PFSK-1 (cell line): ENCODE results near the gene GIT2.

Source experiments
- FOXP2 ChIP-seq: optimal IDR thresholded peaks from 2 replicates; pipeline ENCODE3; 2011; ENCODE audit warnings: borderline replicate concordance, control low read depth, inconsistent platforms; ENCODE audit not compliant: insufficient read depth; ENCODE audit errors: extremely low read length, extremely low read depth
- POLR2AphosphoS5 ChIP-seq: IDR thresholded peaks from 2 replicates; pipeline ENCODE4 v1.6.1; 2012; ENCODE audit warnings: low read depth, mild to moderate bottlenecking, control low read depth, low read length, moderate library complexity
- SIN3A ChIP-seq: IDR thresholded peaks from 2 replicates; pipeline ENCODE4 v1.6.1; 2012; ENCODE audit warnings: mild to moderate bottlenecking, low read length, moderate library complexity, borderline replicate concordance; ENCODE audit not compliant: insufficient read depth
- TAF1 ChIP-seq: IDR thresholded peaks from 2 replicates; pipeline ENCODE4 v1.6.1; 2012; ENCODE audit warnings: low read length, control low read depth, borderline replicate concordance; ENCODE audit not compliant: insufficient read depth
- TF ChIP-seq, protein P1 (sequence below), 2 experiments: IDR thresholded peaks; 2 replicates each; pipeline versions ENCODE4 v1.6.1 to v1.8.0; 2011 to 2012; ENCODE audit warnings: low read depth in 2 of 2, low read length in 2 of 2, control low read depth in 1 of 2, inconsistent platforms in 1 of 2, mild to moderate bottlenecking in 1 of 2, moderate library complexity in 1 of 2; ENCODE audit not compliant: insufficient read depth in 1 of 2

The GIT2 gene

DNA sequence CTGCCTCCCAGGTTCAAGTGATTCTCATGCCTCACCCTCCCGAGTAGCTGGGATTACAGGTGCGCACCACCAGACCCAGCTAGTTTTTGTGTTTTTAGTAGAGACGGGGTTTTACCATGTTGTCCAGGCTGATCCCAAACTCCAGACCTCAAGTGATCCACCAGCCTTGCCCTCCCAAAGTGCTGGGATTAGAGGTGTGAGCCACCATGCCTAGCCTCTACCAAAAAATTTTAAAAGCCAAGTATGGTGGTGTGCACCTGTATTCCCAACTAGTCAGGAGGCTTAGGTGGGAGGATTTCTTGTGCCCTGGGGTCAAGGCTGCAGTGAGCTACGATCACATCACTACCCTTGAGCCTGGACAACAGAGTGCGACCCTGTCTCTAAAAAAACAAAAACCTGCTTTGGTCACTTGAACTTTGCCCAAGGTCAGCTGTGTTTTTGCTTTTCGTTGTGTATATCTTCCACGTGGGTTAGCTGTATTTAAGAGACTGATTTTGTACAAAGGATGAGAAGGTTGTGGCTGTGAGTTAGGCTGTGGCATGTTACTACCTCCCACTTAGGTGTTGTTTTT is 39.5 kb upstream of the GIT2 start:
- no peak for TF ChIP-seq TAF1
- no peak for TF ChIP-seq FOXP2
- TF ChIP-seq, protein P1, sequence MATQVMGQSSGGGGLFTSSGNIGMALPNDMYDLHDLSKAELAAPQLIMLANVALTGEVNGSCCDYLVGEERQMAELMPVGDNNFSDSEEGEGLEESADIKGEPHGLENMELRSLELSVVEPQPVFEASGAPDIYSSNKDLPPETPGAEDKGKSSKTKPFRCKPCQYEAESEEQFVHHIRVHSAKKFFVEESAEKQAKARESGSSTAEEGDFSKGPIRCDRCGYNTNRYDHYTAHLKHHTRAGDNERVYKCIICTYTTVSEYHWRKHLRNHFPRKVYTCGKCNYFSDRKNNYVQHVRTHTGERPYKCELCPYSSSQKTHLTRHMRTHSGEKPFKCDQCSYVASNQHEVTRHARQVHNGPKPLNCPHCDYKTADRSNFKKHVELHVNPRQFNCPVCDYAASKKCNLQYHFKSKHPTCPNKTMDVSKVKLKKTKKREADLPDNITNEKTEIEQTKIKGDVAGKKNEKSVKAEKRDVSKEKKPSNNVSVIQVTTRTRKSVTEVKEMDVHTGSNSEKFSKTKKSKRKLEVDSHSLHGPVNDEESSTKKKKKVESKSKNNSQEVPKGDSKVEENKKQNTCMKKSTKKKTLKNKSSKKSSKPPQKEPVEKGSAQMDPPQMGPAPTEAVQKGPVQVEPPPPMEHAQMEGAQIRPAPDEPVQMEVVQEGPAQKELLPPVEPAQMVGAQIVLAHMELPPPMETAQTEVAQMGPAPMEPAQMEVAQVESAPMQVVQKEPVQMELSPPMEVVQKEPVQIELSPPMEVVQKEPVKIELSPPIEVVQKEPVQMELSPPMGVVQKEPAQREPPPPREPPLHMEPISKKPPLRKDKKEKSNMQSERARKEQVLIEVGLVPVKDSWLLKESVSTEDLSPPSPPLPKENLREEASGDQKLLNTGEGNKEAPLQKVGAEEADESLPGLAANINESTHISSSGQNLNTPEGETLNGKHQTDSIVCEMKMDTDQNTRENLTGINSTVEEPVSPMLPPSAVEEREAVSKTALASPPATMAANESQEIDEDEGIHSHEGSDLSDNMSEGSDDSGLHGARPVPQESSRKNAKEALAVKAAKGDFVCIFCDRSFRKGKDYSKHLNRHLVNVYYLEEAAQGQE (IDR thresholded peaks at IDR 0.05; ENCODE audit: insufficient read depth in 1 of 2, low read depth in 2 of 2, low read length in 2 of 2) = no peak
- no peak for TF ChIP-seq SIN3A
- TF ChIP-seq POLR2AphosphoS5 = no peak

DNA sequence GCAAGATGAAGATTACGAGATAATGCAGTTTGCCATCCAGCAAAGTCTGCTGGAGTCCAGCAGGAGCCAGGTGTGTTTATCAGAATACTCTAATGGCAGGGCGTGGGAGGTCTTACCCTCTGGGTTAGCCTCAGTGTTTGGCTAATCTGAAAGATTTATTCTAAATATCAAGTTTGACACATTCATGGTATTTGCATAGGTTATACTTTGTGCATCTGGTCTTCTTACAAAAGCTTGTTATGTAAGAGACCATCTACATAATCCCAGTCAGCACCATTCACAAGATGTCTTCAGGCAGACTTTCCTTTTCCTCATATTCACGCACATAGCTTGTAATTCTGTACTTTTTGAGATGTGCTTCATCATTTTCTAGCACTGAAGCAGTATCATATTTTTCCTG is 37.7 kb upstream of the GIT2 start:
- TF ChIP-seq POLR2AphosphoS5 = no peak
- TF ChIP-seq FOXP2 = no peak
- TF ChIP-seq, protein P1 (IDR thresholded peaks at IDR 0.05; ENCODE audit: insufficient read depth in 1 of 2, low read depth in 2 of 2, low read length in 2 of 2) = no peak
- TF ChIP-seq SIN3A = no peak
- no peak for TF ChIP-seq TAF1

DNA sequence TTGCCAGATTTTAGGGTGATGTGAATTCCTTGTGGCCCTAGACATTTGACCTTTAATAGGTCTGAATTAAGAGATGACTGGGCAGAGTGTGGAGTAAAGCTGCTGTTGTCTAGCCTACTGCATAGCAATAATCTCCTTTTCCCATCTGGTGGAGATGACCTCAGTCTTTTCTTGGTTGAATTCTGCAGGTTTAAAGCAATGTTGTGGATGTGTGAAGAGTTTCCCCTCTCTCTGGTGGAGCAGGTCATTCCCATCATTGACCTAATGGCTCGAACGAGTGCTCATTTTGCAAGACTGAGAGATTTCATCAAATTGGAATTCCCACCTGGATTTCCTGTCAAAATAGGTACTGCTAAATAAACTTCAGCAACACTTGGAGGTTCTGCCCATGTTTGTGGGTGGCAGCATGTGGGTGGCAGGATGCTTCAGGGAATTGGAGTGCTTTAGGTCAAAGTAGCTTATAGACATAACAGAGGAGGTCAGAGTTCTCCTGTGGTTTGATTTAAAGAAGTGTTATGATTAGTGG is 33.2 kb upstream of the GIT2 start:
- TF ChIP-seq POLR2AphosphoS5 (no peak), SIN3A (no peak), FOXP2 (no peak), TAF1 (no peak)
- TF ChIP-seq, protein P1 (IDR thresholded peaks at IDR 0.05; ENCODE audit: insufficient read depth in 1 of 2, low read depth in 2 of 2, low read length in 2 of 2) = no peak

DNA sequence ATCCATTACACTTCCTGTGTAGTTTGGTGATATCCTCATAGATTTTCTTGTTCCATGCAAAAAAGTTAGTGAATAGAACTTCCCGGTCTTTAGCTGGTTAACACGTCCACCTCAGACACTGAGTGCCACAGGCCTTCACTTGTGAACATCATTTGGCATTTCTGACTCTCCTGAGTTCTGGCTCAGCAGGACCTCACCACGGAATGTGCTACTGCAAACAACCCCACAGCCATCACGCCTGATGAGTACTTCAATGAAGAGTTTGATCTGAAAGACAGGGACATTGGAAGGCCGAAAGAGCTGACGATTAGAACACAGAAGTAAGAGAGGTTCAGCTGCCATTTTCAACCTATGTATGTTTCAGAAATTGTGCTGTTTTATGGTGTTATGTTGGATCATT is 32.2 kb upstream of the GIT2 start:
- TF ChIP-seq POLR2AphosphoS5 (no peak), FOXP2 (no peak), SIN3A (no peak), TAF1 (no peak)
- TF ChIP-seq, protein P1 (IDR thresholded peaks at IDR 0.05; ENCODE audit: insufficient read depth in 1 of 2, low read depth in 2 of 2, low read length in 2 of 2) = no peak

DNA sequence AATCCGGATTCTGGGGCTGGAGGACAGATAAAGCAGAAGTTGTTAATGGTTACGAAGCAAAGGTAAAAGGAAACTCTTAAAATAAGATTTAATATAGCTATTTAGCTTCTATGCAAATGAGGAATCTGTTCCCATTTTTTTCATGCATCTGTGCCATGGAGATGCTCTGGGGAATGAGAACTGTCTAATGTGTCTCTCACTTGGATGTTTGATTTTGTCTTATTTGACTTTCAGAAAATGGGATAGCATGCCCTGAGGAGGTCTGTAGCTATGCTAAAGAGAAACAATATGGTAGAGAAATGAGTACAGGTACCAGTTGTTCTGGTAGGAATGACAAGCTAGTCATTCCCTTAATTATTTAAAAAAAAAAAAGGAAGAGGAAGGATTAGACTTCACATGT is 27.9 kb upstream of the GIT2 start:
- TF ChIP-seq TAF1 (no peak), POLR2AphosphoS5 (no peak), FOXP2 (no peak), SIN3A (no peak)
- TF ChIP-seq, protein P1 (IDR thresholded peaks at IDR 0.05; ENCODE audit: insufficient read depth in 1 of 2, low read depth in 2 of 2, low read length in 2 of 2) = no peak
